Transverse colon (tissue), 4 donors: ENCODE data around the gene SEPHS2. TPM values are rescaled to one million over a fixed set of nuclear protein-coding genes. Genes with fewer than 3 reads are reported as not detected.

Source experiments
- DNase-seq: peaks from one replicate; pipeline ENCODE4 v3.0.0-alpha.2; 2019
- H3K27ac ChIP-seq, 4 donors: fragments of 200-600 bp; sonication (generic); 2 replicates each; pipeline ENCODE4 v1.5.1; 2016 to 2018; ENCODE audit warnings: inconsistent platforms in 4 of 4
- H3K27me3 ChIP-seq: fragments of 200-600 bp; sonication (generic); 2 replicates; pipeline ENCODE4 v1.5.1; 2017; ENCODE audit warnings: inconsistent platforms
- H3K36me3 ChIP-seq, 4 donors: fragments of 200-600 bp; sonication (generic); 2 replicates each; pipeline ENCODE4 v1.5.1; 2017 to 2019; ENCODE audit warnings: inconsistent platforms in 4 of 4
- H3K4me1 ChIP-seq, 4 donors: fragments of 200-600 bp; sonication (generic); 2 replicates each; pipeline ENCODE4 v1.5.1; 2017 to 2020; ENCODE audit warnings: inconsistent platforms in 4 of 4
- H3K4me3 ChIP-seq, 4 donors: fragments of 200-600 bp; sonication (generic); 1 replicate in 1 of 4; 2 replicates in 3 of 4; pipeline versions ENCODE4 v1.5.1 to v1.6.1; 2017 to 2019; ENCODE audit warnings: inconsistent platforms in 4 of 4
- H3K9me3 ChIP-seq, 2 donors: fragments of 200-600 bp; sonication (generic); 2 replicates each; pipeline ENCODE4 v1.5.1; 2017 to 2019; ENCODE audit warnings: inconsistent platforms in 2 of 2
- EP300 ChIP-seq: sonication (generic); formaldehyde crosslinking; IDR thresholded peaks from one replicate; pipeline ENCODE4 v1.6.1; 2017; ENCODE audit warnings: antibody characterized with exemption, low read depth
- POLR2A ChIP-seq: fragments of 450-650 bp; IDR thresholded peaks from one replicate; pipeline ENCODE4 v1.6.1; 2016; ENCODE audit warnings: antibody characterized with exemption, mild to moderate bottlenecking, moderate library complexity
- POLR2AphosphoS5 ChIP-seq, 3 donors: sonication (generic); formaldehyde crosslinking; IDR thresholded peaks; one replicate each; pipeline ENCODE4 v1.6.1; 2016; ENCODE audit warnings: antibody characterized with exemption in 3 of 3
- WGBS, 2 donors: methylation state at CpG; one replicate each; pipeline ENCODE4 v1.1.5; 2018; ENCODE audit warnings: low coverage in 1 of 2; 5-methylcytosine and 5-hydroxymethylcytosine counted together
- in situ Hi-C, 4 donors: fragments of 200-750 bp; cut with MboI; loops; one replicate each; pipeline versions ENCODE4 v1.15.0 to v1.15.1; 2017; ENCODE audit warnings: low sequenced_read_pairs in 3 of 4, low pct_ligation_motif_present in 1 of 4, low pct_unique_long_range_greater_than_20kb in 1 of 4
- intact Hi-C: fragments of 100-400 bp; cut with DNase I; formaldehyde crosslinking; loops from one replicate; pipeline ENCODE4 v1.15.1; 2023; ENCODE audit warnings: low total_unique reads
- total RNA-seq, 4 donors: library from RNA; depleted of rRNA; stranded (reverse); fragments of >200 nt; gene quantifications; one replicate each; pipeline ENCODE4 v1.1.0, GENCODE V29; 2016
- TF ChIP-seq, protein P1 (sequence below), 5 experiments: fragments of 200-600 bp in 3 of 5; fragments of 450-650 bp in 2 of 5; sonication (generic) in 3 of 5; IDR thresholded peaks; 1 replicate in 2 of 5; 2 replicates in 3 of 5; pipeline ENCODE4 v1.5.1; 2016 to 2017; ENCODE audit warnings: antibody characterized with exemption in 5 of 5, inconsistent platforms in 3 of 5, mild to moderate bottlenecking in 2 of 5, moderate library complexity in 1 of 5

SEPHS2 gene
- total RNA-seq, 4 donors from 2014 or later: 86.7 to 218 (median 151) TPM

DNA sequence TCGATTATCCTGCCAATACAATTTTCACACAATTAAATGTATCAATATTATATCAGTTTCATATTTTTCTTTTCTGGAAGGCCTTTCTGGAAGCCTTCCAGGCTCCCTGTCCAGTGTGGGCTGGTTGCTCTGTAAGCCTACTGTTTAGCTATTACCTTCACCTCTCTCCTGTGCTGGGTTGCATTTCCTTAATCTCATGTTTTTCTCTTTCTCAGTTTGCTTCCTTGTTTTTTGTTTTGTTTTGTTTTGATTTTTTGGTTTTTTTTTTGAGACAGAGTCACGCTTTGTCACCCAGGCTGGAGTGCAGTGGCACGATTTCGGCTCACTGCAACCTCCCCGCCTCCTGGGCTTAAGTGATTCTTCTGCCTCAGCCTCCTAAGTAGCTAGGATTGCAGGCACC lies 6.8 kb downstream of the SEPHS2 start:
- H3K27ac ChIP-seq: no peak overlapping the region
- H3K27me3 ChIP-seq: no peaks in the 10 kb centered on the region
- DNase-seq: no peak
- in situ Hi-C loops (loop anchor here in 2 of 4 donors (10.0 to 25.0 kb wide), 3 partner anchors 86 to 166 kb away; partner anchors contain the start of genes ZNF688 (in 1 of the 2), ZNF764 (in 1 of the 2) and ZNF768 (in 1 of the 2)), intact Hi-C loops (no loop called here)
- H3K36me3 ChIP-seq: peaks cover 0 to 11% (median 0%) of the 10 kb centered on the region in 4 donors
- WGBS, 2 donors: 80% methylated on average over 1 to 5 of the region's 5 CpGs
- peaks cover 2 to 9% (median 7%) of the 10 kb centered on the region in 4 donors for H3K4me1 ChIP-seq
- H3K9me3 ChIP-seq: no peaks in the 10 kb centered on the region
- TF ChIP-seq, protein P1, sequence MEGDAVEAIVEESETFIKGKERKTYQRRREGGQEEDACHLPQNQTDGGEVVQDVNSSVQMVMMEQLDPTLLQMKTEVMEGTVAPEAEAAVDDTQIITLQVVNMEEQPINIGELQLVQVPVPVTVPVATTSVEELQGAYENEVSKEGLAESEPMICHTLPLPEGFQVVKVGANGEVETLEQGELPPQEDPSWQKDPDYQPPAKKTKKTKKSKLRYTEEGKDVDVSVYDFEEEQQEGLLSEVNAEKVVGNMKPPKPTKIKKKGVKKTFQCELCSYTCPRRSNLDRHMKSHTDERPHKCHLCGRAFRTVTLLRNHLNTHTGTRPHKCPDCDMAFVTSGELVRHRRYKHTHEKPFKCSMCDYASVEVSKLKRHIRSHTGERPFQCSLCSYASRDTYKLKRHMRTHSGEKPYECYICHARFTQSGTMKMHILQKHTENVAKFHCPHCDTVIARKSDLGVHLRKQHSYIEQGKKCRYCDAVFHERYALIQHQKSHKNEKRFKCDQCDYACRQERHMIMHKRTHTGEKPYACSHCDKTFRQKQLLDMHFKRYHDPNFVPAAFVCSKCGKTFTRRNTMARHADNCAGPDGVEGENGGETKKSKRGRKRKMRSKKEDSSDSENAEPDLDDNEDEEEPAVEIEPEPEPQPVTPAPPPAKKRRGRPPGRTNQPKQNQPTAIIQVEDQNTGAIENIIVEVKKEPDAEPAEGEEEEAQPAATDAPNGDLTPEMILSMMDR (IDR thresholded peaks at IDR 0.05): no peak
- no peak for TF ChIP-seq POLR2A
- no peak for TF ChIP-seq POLR2AphosphoS5 (IDR thresholded peaks at IDR 0.05)
- no peak for TF ChIP-seq EP300
- no peak overlapping the region for H3K4me3 ChIP-seq

DNA sequence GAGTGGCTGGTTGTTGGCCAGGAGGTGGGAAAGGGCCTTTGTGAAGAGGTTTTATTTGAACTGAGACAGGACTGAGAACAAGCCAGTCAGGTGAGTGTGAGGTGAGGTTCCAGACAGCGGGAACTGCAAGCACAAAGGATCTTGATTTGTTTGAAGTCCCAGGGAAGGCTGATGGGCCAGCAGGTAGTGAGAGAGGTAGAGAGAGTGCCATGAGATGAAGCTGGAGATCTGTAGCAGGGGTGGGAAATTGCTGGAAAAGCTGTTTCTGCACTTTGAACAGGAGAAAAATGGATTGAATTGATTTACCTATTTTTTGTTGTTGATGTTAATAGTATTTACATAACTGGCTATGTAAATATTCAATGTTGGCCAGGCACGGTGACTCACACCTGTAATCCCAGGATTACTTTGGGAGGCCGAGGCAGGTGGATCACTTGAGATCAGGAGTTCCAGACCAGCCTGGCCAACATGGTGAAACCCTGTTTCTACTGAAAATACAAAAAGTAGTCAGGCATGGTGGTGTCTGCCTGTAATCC lies 8.1 kb downstream of the SEPHS2 start:
- Histone ChIP-seq H3K4me3 (no peak overlapping the region), H3K36me3 (no peaks in the 10 kb centered on the region), H3K9me3 (no peaks in the 10 kb centered on the region), H3K27ac (peak overlapping the region in 1 of 4 donors; percentile 13), H3K27me3 (no peaks in the 10 kb centered on the region), H3K4me1 (no peaks in the 10 kb centered on the region)
- TF ChIP-seq POLR2AphosphoS5 (IDR thresholded peaks at IDR 0.05): no peak
- TF ChIP-seq EP300: no peak
- no peak for TF ChIP-seq POLR2A
- TF ChIP-seq, protein P1 (IDR thresholded peaks at IDR 0.05): no peak
- intact Hi-C loops (no loop called here), in situ Hi-C loops (loop anchor here in 2 of 4 donors (10.0 to 25.0 kb wide), 3 partner anchors 87 to 167 kb away; partner anchors contain the start of genes ZNF688 (in 1 of the 2), ZNF764 (in 1 of the 2) and ZNF768 (in 1 of the 2))
- 29 to 41% methylated on average over 3 of the region's 3 CpGs for WGBS, 2 donors
- no peak for DNase-seq

DNA sequence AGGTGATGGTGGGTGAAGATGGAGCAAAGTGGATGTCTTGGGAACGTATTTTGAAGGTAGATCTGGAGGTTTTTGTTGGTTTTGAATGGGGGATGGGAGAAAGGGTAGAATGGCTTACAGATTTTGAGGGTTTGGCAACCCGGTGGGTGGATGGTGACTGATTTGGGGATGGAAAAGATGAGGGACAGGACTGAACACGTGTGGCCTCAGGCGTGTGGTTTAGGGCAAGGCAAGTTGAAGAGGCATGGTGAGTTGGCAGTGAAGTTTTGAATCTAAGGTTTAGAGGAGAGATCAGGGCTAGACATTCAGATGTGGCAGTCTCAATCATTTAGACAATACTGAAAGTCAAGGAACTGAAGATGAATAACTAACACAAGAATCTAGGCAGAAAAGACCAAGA lies 10.8 kb downstream of the SEPHS2 start:
- DNase-seq: no peak
- Histone ChIP-seq H3K4me1 (peaks cover 0 to 8% (median 5%) of the 10 kb centered on the region in 4 donors), H3K36me3 (no peaks in the 10 kb centered on the region), H3K27me3 (no peaks in the 10 kb centered on the region), H3K27ac (no peak overlapping the region), H3K4me3 (no peak overlapping the region), H3K9me3 (no peaks in the 10 kb centered on the region)
- in situ Hi-C loops (loop anchor here in 2 of 4 donors (10.0 to 25.0 kb wide), 3 partner anchors 90 to 170 kb away; partner anchors contain the start of genes ZNF688 (in 1 of the 2), ZNF764 (in 1 of the 2) and ZNF768 (in 1 of the 2)), intact Hi-C loops (no loop called here)
- WGBS, 2 donors: 70 to 100% methylated on average over 1 to 4 of the region's 4 CpGs
- TF ChIP-seq, protein P1 (IDR thresholded peaks at IDR 0.05): no peak
- TF ChIP-seq EP300: no peak
- TF ChIP-seq POLR2AphosphoS5 (IDR thresholded peaks at IDR 0.05): no peak
- TF ChIP-seq POLR2A: no peak

DNA sequence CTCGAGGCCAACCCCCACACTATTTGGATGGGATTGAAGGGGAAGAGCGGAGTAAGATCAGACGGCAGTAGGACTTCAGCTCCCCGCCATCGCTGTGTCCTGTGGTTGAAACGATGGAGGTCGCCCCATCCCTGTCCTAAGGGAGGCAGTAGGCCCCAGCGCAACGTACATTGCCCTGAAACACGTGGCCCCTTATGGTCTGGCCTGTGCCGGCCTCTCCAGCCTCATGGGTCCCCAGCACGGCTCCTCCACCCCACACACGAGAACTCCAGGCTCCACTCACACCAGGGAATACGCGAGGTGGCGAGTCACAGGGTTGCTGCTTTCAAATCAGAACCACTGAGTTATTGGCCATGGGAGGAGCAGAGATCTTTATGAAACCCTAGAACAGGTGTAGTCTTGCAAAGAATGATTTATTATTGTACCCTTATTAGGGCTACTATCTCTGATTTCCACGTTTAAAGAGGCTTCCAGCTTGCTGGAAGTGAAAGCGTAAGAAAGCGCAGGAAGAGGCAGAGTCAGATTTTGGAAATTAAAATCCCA lies 15.2 kb downstream of the SEPHS2 start:
- intact Hi-C loops: no loop called here
- no peaks in the 10 kb centered on the region for H3K36me3 ChIP-seq
- in situ Hi-C loops: loop anchor here in 2 of 4 donors (10.0 to 25.0 kb wide), 3 partner anchors 94 to 174 kb away; partner anchors contain the start of genes ZNF688 (in 1 of the 2), ZNF764 (in 1 of the 2) and ZNF768 (in 1 of the 2)
- 64 to 86% methylated on average over 4 to 19 of the region's 19 CpGs for WGBS, 2 donors
- no peak for DNase-seq
- peak overlapping the region in 3 of 4 donors; percentile 58 to 70 (median 69) for H3K4me3 ChIP-seq
- TF ChIP-seq POLR2A: no peak
- TF ChIP-seq, protein P1 (IDR thresholded peaks at IDR 0.05): peak in 1 of 5 experiments; percentile 43
- peaks cover 0 to 23% (median 17%) of the 10 kb centered on the region in 4 donors for H3K4me1 ChIP-seq
- H3K27me3 ChIP-seq: no peaks in the 10 kb centered on the region
- H3K9me3 ChIP-seq: no peaks in the 10 kb centered on the region
- peak overlapping the region; percentile 88 to 92 (median 90) for H3K27ac ChIP-seq
